Omental fat pad (tissue), 4 donors: ENCODE results near the gene DAGLB. TPM values are rescaled to one million over a fixed set of nuclear protein-coding genes. Genes with fewer than 3 reads are reported as not detected.
"Not testable (repeated sequence)": the region's sequence is repeated elsewhere in the genome, so short reads cannot be mapped to it uniquely, and the experiment has no call there.

Experiments used
- ATAC-seq: fragments of 150-250 bp; one replicate; pipeline ENCODE4 v1.9.1; 2016; ENCODE audit warnings: mild to moderate bottlenecking, moderate library complexity; ENCODE audit not compliant: low FRiP score
- DNase-seq: peaks from one replicate; pipeline ENCODE4 v3.0.0-alpha.2; 2019; ENCODE audit warnings: low spot score
- CTCF ChIP-seq, 3 donors: fragments of 450-650 bp; IDR thresholded peaks; one replicate each; pipeline ENCODE4 v1.5.1; 2016 to 2017; ENCODE audit warnings: antibody characterized with exemption in 3 of 3, mild to moderate bottlenecking in 3 of 3, moderate library complexity in 2 of 3
- total RNA-seq, 4 donors: library from RNA; depleted of rRNA; stranded (reverse); fragments of >200 nt; gene quantifications; one replicate each; pipeline ENCODE4 v1.1.0, GENCODE V29; 2016

DAGLB gene
- total RNA-seq, 4 donors from 2014 or later, result 10.7 to 25.9 (median 16.3) TPM

GRCh38 chr7:6407434-6407833, 40.3 kb downstream of the DAGLB start:
- DNase-seq, result no peak

DNA sequence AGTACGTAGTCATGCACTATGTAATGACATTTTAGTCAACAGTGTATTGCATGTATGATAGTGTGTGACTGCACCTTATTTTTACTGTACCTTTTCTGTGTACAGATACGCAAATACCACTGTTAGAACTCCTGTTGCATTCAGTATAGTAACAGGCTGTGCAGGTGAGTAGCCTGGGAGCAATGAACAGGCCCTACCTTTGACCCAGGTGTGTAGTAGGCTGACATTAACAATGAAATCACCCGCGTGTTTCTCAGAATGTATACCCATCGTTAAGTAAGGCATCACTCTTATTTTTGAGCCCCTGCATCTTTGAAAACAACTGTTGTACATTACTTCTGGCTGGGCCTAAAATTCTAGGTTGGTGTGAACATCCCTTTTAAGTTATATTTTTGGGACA, 41.6 kb downstream of the DAGLB start:
- DNase-seq (no peak), ATAC-seq (no peak)
- TF ChIP-seq CTCF (IDR thresholded peaks at IDR 0.05), result no peak

More at GRCh38 chr7:6407434-6407833, 40.3 kb downstream of the DAGLB start:
- no peak for ATAC-seq
- TF ChIP-seq CTCF (IDR thresholded peaks at IDR 0.05), result no peak

- DNase-seq (no peak), ATAC-seq (no peak)
- TF ChIP-seq CTCF (IDR thresholded peaks at IDR 0.05), result no peak
These were observed 43.8 kb downstream of the DAGLB start for GRCh38 chr7:6403907-6404306.

- ATAC-seq (no peak), DNase-seq (no peak)
- TF ChIP-seq CTCF (IDR thresholded peaks at IDR 0.05), result no peak
These were observed 45.0 kb downstream of the DAGLB start for GRCh38 chr7:6402741-6403140.

DNA sequence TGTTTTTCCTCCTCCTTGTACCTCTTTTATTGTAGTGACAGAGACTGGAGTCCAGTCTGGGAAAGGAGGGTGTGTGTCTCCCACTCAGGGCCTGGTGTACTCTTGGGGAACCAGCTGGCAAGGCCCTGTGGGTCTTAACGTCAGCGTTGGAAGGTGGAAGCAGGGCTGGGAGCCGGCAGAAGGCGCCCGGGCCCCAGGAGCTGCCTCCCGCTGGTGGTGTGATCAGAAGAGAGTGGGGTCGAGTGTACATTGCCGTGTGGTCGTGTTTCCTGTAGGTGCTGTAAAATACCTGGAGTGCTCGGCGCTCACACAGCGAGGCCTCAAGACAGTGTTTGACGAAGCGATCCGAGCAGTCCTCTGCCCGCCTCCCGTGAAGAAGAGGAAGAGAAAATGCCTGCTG, 45.7 kb downstream of the DAGLB start:
- ATAC-seq (no peak), DNase-seq (no peak)
- TF ChIP-seq CTCF (IDR thresholded peaks at IDR 0.05), result no peak

DNA sequence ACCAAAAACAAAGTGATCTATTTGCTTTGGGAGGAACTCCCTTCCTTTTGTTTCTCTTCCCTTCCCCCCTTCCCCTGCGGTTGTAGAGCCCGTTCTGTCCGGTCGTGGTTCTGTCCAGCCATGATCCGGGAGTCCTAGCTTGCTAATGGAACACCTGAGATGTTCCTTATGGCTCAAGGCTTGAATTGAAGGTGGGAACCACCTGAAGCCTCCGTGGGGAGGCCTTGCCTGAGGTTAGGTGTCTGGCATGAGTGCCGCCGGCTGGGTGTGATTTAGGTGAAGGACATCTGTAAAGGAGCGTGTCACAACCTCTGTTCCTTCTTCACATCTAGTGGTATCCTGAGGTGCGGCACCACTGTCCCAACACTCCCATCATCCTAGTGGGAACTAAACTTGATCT, 46.2 kb downstream of the DAGLB start:
- no peak for TF ChIP-seq CTCF (IDR thresholded peaks at IDR 0.05)
- no peak for DNase-seq
- ATAC-seq, result no peak

DNA sequence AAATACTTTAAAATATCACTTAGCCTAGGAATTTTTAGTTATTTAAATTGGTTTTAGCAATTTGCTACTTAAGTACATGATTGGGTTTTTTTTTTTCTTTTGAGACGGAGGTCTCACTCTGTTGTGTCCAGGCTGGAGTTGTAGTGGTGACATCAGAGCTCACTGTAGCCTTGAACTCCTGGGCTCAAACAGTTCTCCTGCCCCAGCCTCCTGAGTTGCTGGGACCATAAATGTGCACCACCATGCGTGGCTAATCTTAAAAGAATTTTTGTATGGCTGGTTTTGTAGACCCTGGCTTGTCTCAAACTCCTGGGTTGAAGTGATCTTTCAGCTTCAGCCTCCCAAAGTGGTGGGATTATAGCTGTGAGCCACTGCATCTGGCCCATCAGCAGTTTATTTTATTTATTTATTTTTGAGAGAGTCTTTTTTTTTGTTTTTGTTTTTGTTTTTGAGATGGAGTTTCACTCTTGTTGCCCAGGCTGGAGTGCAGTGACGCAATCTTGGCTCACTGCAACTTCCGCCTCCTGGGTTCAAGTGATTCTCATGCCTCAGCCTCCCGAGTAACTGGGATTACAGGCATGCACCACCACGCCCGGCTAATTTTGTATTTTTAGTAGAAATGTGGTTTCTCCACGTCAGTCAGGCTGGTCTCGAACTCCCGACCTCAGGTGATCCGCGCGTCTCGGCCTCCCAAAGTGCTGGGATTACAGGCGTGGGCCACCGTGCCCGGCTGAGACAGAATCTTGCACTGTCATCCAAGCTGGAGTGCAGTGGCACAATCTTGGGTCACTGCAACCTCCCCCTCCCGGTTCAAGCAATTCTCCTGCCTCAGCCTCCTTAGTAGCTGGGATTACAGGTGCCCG, 47.3 kb downstream of the DAGLB start:
- not testable (repeated sequence) for DNase-seq, ATAC-seq
